Type B pancreatic cell (in vitro differentiated cells): ENCODE measurements around the gene ATP11C. TPM values are rescaled to one million over a fixed set of nuclear protein-coding genes. Genes with fewer than 3 reads are reported as not detected.

Experiments used
- DNase-seq: peaks from one replicate; pipeline ENCODE4 v3.0.0; 2021; ENCODE audit warnings: mixed read lengths; ENCODE audit not compliant: unreplicated experiment; ENCODE audit errors: extremely low spot score
- H3K27ac Mint-ChIP-seq: 2 replicates; pipeline ENCODE4 v1.8.0; 2021; ENCODE audit warnings: mild to moderate bottlenecking, mixed read lengths
- H3K27me3 Mint-ChIP-seq: 2 replicates; pipeline ENCODE4 v1.8.0; 2021; ENCODE audit warnings: mixed read lengths
- H3K36me3 Mint-ChIP-seq: 2 replicates; pipeline ENCODE4 v1.8.0; 2021; ENCODE audit warnings: mixed read lengths
- H3K4me1 Mint-ChIP-seq: one replicate; pipeline ENCODE4 v1.8.0; 2021; ENCODE audit warnings: mixed read lengths; ENCODE audit not compliant: unreplicated experiment
- H3K4me3 Mint-ChIP-seq: 2 replicates; pipeline ENCODE4 v1.8.0; 2021; ENCODE audit warnings: mild to moderate bottlenecking, mixed read lengths
- H3K9me3 Mint-ChIP-seq: 2 replicates; pipeline ENCODE4 v1.8.0; 2021; ENCODE audit warnings: mixed read lengths
- CTCF ChIP-seq: fragments of 200-600 bp; sonication (generic); conservative IDR thresholded peaks from 2 replicates; pipeline ENCODE4 v1.5.0; 2021; ENCODE audit warnings: antibody characterized with exemption, mild to moderate bottlenecking
- total RNA-seq: library from RNA; stranded (reverse); gene quantifications from 2 replicates; pipeline ENCODE4 v1.2.1, GENCODE V29; 2021; ENCODE audit warnings: low replicate concordance

ATP11C gene
- total RNA-seq, 1 donor from 2014 or later: 18.9 TPM

- no peak for DNase-seq
- no peak for TF ChIP-seq CTCF
- Mint-ChIP-seq H3K36me3 (peaks cover 3% of the 10 kb centered on the region), H3K4me3 (no peak overlapping the region), H3K27ac (no peak overlapping the region), H3K4me1 (no peaks in the 10 kb centered on the region), H3K9me3 (no peaks in the 10 kb centered on the region), H3K27me3 (no peaks in the 10 kb centered on the region)
Observed at GRCh38 chrX:139762400-139763183, 170.3 kb downstream of the ATP11C start.

- no peak for DNase-seq
- peak; percentile 69 for TF ChIP-seq CTCF
- Mint-ChIP-seq H3K27me3 (no peaks in the 10 kb centered on the region), H3K27ac (no peak overlapping the region), H3K4me3 (no peak overlapping the region), H3K4me1 (no peaks in the 10 kb centered on the region), H3K9me3 (peaks cover 7% of the 10 kb centered on the region), H3K36me3 (peaks cover 13% of the 10 kb centered on the region)
Observed at GRCh38 chrX:139759637-139760036, 173.2 kb downstream of the ATP11C start.

- peaks cover 21% of the 10 kb centered on the region for H3K36me3 Mint-ChIP-seq
- H3K27me3 Mint-ChIP-seq: no peaks in the 10 kb centered on the region
Observed at GRCh38 chrX:139758809-139759208, 174.0 kb downstream of the ATP11C start.

GRCh38 chrX:139758250-139758649 is 174.6 kb downstream of the ATP11C start:
- H3K4me1 Mint-ChIP-seq: no peaks in the 10 kb centered on the region
- no peak for DNase-seq

More at GRCh38 chrX:139758809-139759208, 174.0 kb downstream of the ATP11C start:
- no peak overlapping the region for H3K27ac Mint-ChIP-seq
- no peak for DNase-seq
- no peak for TF ChIP-seq CTCF
- H3K4me1 Mint-ChIP-seq: no peaks in the 10 kb centered on the region
- no peak overlapping the region for H3K4me3 Mint-ChIP-seq
- peaks cover 14% of the 10 kb centered on the region for H3K9me3 Mint-ChIP-seq

GRCh38 chrX:139751053-139751452 is 181.8 kb downstream of the ATP11C start:
- no peak overlapping the region for H3K4me3 Mint-ChIP-seq
- H3K36me3 Mint-ChIP-seq: peaks cover 25% of the 10 kb centered on the region
- peaks cover 8% of the 10 kb centered on the region for H3K9me3 Mint-ChIP-seq
- no peak for DNase-seq
- TF ChIP-seq CTCF: no peak
- no peaks in the 10 kb centered on the region for H3K4me1 Mint-ChIP-seq
- H3K27me3 Mint-ChIP-seq: no peaks in the 10 kb centered on the region
- no peak overlapping the region for H3K27ac Mint-ChIP-seq

More at GRCh38 chrX:139758250-139758649, 174.6 kb downstream of the ATP11C start:
- no peaks in the 10 kb centered on the region for H3K27me3 Mint-ChIP-seq
- no peak overlapping the region for H3K4me3 Mint-ChIP-seq
- H3K27ac Mint-ChIP-seq: no peak overlapping the region
- peaks cover 14% of the 10 kb centered on the region for H3K9me3 Mint-ChIP-seq
- TF ChIP-seq CTCF: no peak
- peaks cover 24% of the 10 kb centered on the region for H3K36me3 Mint-ChIP-seq
